Measurements from ENCODE around the gene ADAM19. TPM values are rescaled to one million over a fixed set of nuclear protein-coding genes. Genes with fewer than 3 reads are reported as not detected.

ADAM19 gene
- total RNA-seq, 4 donors from 2014 or later = 6.4 to 15.2 (median 10.0) TPM

- H3K4me3 ChIP-seq (replicated peaks in 1 of 3) = no peak overlapping the region
- H3K27ac ChIP-seq = peak overlapping the region in 1 of 3 donors; percentile 46
Observed at GRCh38 chr5:157540707-157541446, 34.7 kb downstream of the ADAM19 start.

GRCh38 chr5:157540124-157540523, 35.5 kb downstream of the ADAM19 start:
- intact Hi-C loops (cut with DNase I) = no loop called here
- Histone ChIP-seq H3K4me1 (peaks cover 6 to 11% of the 10 kb centered on the region in 2 donors), H3K4me3 (replicated peaks in 1 of 3) (no peak overlapping the region), H3K27ac (peak overlapping the region in 1 of 3 donors; percentile 46), H3K36me3 (no peaks in the 10 kb centered on the region), H3K27me3 (no peaks in the 10 kb centered on the region), H3K9me3 (no peaks in the 10 kb centered on the region)
- TF ChIP-seq, protein P1, sequence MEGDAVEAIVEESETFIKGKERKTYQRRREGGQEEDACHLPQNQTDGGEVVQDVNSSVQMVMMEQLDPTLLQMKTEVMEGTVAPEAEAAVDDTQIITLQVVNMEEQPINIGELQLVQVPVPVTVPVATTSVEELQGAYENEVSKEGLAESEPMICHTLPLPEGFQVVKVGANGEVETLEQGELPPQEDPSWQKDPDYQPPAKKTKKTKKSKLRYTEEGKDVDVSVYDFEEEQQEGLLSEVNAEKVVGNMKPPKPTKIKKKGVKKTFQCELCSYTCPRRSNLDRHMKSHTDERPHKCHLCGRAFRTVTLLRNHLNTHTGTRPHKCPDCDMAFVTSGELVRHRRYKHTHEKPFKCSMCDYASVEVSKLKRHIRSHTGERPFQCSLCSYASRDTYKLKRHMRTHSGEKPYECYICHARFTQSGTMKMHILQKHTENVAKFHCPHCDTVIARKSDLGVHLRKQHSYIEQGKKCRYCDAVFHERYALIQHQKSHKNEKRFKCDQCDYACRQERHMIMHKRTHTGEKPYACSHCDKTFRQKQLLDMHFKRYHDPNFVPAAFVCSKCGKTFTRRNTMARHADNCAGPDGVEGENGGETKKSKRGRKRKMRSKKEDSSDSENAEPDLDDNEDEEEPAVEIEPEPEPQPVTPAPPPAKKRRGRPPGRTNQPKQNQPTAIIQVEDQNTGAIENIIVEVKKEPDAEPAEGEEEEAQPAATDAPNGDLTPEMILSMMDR (IDR thresholded peaks at IDR 0.05) = no peak
- TF ChIP-seq POLR2A (IDR thresholded peaks at IDR 0.05) = no peak
- DNase-seq = no peak
- WGBS, 2 donors = 84 to 90% methylated on average over 2 of the region's 2 CpGs

More at GRCh38 chr5:157540707-157541446, 34.7 kb downstream of the ADAM19 start:
- H3K36me3 ChIP-seq = no peaks in the 10 kb centered on the region
- TF ChIP-seq POLR2A (IDR thresholded peaks at IDR 0.05) = no peak
- TF ChIP-seq, protein P1 (IDR thresholded peaks at IDR 0.05) = no peak
- intact Hi-C loops (cut with DNase I) = no loop called here
- DNase-seq = peak in 1 of 2 donors; percentile 27
- no peaks in the 10 kb centered on the region for H3K27me3 ChIP-seq
- WGBS, 2 donors = 62 to 64% methylated on average over 11 of the region's 11 CpGs
- peaks cover 6 to 13% of the 10 kb centered on the region in 2 donors for H3K4me1 ChIP-seq
- no peaks in the 10 kb centered on the region for H3K9me3 ChIP-seq

DNA sequence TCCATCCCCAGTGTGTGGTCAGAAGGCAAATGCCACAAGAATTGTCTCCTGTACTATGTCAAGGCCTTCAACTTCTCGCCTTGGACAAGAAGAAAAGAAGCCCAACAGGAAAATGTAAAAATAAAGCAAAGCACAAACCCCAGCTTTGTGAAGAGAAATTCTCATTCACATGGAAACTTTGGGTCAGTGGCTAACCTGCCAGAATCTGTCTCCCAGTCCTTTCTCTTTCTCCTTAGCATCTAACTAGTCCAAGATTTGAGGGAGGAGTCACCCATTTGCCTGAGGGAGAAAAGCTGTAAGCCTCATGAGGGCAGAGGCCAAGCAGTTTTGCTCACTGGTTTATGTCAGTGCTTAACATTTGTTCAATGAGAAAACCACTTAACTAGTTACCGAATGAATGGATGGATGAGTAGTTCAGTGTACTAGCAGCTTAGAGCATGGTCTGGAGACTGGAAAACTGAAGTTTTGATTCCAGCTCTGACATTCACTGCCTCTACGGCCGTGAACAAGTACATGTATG, 36.0 kb downstream of the ADAM19 start:
- H3K4me3 ChIP-seq (replicated peaks in 1 of 3) = no peak overlapping the region
- no peaks in the 10 kb centered on the region for H3K27me3 ChIP-seq
- DNase-seq = no peak
- H3K27ac ChIP-seq = peak overlapping the region in 1 of 3 donors; percentile 46
- no peaks in the 10 kb centered on the region for H3K9me3 ChIP-seq
- intact Hi-C loops (cut with DNase I) = no loop called here
- H3K4me1 ChIP-seq = peaks cover 6 to 11% of the 10 kb centered on the region in 2 donors
- TF ChIP-seq, protein P1 (IDR thresholded peaks at IDR 0.05) = no peak
- no peak for TF ChIP-seq POLR2A (IDR thresholded peaks at IDR 0.05)
- 69 to 75% methylated on average over 4 of the region's 4 CpGs for WGBS, 2 donors
- H3K36me3 ChIP-seq = no peaks in the 10 kb centered on the region

GRCh38 chr5:157538311-157538710, 37.3 kb downstream of the ADAM19 start:
- intact Hi-C loops (cut with DNase I) = no loop called here
- DNase-seq = no peak
- 95 to 100% methylated on average over 6 of the region's 6 CpGs for WGBS, 2 donors
- no peaks in the 10 kb centered on the region for H3K4me1 ChIP-seq
- no peaks in the 10 kb centered on the region for H3K27me3 ChIP-seq
- no peaks in the 10 kb centered on the region for H3K9me3 ChIP-seq
- no peak for TF ChIP-seq POLR2A (IDR thresholded peaks at IDR 0.05)
- TF ChIP-seq, protein P1 (IDR thresholded peaks at IDR 0.05) = no peak
- H3K36me3 ChIP-seq = no peaks in the 10 kb centered on the region
- H3K27ac ChIP-seq = no peak overlapping the region
- no peak overlapping the region for H3K4me3 ChIP-seq (replicated peaks in 1 of 3)
